HUES48 (cell line): Measurements from ENCODE around the gene DMAP1.

Source experiments
- H3K27ac ChIP-seq: one replicate; pipeline ENCODE4 v1.7.0; 2013; ENCODE audit warnings: low read depth, low read length, inconsistent platforms
- H3K27me3 ChIP-seq: 2 replicates; pipeline ENCODE4 v1.6.1; 2013; ENCODE audit warnings: mild to moderate bottlenecking, low read length; ENCODE audit not compliant: control insufficient read depth, insufficient read depth
- H3K36me3 ChIP-seq: 2 replicates; pipeline ENCODE4 v1.6.1; 2013; ENCODE audit warnings: low read length; ENCODE audit not compliant: control insufficient read depth, insufficient read depth
- H3K4me1 ChIP-seq: 2 replicates; pipeline ENCODE4 v1.6.1; 2013; ENCODE audit warnings: mild to moderate bottlenecking, low read length; ENCODE audit not compliant: control insufficient read depth, insufficient read depth
- H3K4me3 ChIP-seq: 2 replicates; pipeline ENCODE4 v1.5.1; 2013; ENCODE audit warnings: mild to moderate bottlenecking, low read depth, low read length
- H3K9ac ChIP-seq: 2 replicates; pipeline ENCODE4 v1.6.1; 2013; ENCODE audit warnings: mild to moderate bottlenecking, low read depth, low read length, moderate library complexity
- H3K9me3 ChIP-seq: 2 replicates; pipeline ENCODE4 v1.6.1; 2013; ENCODE audit warnings: low read length; ENCODE audit not compliant: control insufficient read depth, insufficient read depth

Gene DMAP1

DNA sequence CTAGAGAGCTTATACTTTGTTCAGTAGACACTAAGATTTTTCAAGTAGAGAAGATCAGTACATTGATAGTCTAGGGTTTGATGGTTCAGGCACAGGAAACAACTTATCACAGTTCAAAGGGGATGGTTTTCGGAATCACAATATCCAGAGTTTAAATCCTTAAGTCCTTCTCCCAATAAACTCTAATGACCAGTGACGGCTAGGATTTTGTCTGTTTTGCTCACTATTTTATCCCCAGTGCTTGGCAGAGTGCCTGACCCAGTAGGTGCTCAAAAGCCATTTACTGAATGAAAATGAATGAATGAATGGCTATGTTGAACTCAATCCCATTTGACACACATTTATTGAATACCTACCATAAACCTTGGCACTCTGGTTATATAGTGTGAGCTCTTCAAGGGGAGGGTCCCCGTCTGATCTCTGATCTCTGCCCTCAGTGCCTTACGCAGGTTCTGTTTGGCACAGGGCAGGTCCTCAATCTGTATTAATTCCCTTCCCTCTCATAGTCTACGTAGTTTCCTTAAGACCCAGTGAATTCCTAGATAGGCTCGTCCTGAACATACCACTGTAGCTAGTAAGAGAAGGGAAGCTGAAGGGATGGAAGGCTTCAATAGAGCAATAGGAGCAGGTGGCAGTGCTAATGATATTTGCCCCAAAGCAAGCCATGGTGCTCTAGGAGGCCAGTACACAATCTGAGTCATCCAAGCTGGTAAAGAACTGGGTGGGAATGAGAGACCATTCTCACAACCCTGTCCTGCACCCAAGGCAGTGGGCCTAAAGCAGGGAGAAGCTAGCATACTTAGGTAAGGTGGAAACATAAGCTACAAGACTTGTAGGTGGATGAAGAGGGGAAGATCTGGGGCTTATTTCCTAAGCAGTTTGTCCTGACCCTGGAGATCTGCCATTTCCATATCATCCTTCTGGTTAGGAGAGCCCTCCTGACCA lies 53.4 kb downstream of the DMAP1 start:
- no peaks in the 10 kb centered on the region for H3K27me3 ChIP-seq
- peaks cover 12% of the 10 kb centered on the region for H3K4me1 ChIP-seq
- H3K27ac ChIP-seq, result no peak overlapping the region
- H3K36me3 ChIP-seq, result no peaks in the 10 kb centered on the region; the same call in 1 of the 2 replicates
- H3K9ac ChIP-seq, result no peak overlapping the region
- no peak overlapping the region for H3K4me3 ChIP-seq
- no peaks in the 10 kb centered on the region for H3K9me3 ChIP-seq

DNA sequence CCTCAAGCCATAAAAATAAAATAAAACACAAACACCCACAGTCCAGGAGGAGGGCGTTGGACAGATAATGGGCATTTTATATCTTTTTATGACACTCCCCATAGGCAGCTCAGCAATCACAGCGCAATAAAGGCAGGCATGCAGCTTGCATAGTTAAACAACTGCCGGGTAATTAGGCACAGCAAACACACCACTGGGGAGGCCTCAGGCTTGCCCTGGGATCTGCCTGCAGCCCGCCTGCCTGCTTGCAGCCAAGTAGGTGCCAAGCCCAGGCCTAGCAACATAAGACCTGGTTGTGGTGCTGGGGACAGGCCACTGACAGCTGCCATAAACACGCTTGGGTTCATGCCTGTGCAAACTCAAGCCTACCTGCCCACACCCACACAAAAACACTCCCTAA lies 54.2 kb downstream of the DMAP1 start:
- Histone ChIP-seq H3K27ac (no peak overlapping the region), H3K4me1 (peaks cover 4% of the 10 kb centered on the region; the same call in 1 of the 2 replicates), H3K9me3 (no peaks in the 10 kb centered on the region), H3K36me3 (no peaks in the 10 kb centered on the region; the same call in 1 of the 2 replicates), H3K9ac (no peak overlapping the region), H3K4me3 (no peak overlapping the region), H3K27me3 (no peaks in the 10 kb centered on the region)

DNA sequence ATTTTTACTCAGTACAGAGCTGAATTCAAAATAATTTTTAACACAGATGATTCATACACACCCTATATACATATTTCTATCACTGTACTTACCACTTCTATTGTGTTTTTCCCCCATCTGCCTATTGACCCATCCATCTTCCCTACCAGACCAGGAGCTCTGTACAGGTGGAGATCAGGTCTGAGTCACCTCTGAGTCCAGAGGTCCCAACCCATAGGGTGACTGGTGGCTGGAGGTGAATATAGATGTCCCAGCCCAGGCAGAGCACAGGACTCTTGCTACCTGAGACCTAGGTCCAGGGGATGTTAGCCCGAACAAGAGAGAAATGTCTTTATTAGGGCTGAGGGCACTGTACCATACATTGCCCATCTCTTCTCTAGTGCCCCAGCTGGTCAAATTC lies 54.8 kb downstream of the DMAP1 start:
- H3K27ac ChIP-seq, result no peak overlapping the region
- peaks cover 4% of the 10 kb centered on the region; the same call in 1 of the 2 replicates for H3K4me1 ChIP-seq
- no peaks in the 10 kb centered on the region; the same call in 1 of the 2 replicates for H3K36me3 ChIP-seq
- H3K4me3 ChIP-seq, result no peak overlapping the region
- no peak overlapping the region for H3K9ac ChIP-seq
- no peaks in the 10 kb centered on the region for H3K27me3 ChIP-seq
- no peaks in the 10 kb centered on the region for H3K9me3 ChIP-seq
